ENCODE measurements around the gene PXYLP1. TPM values are rescaled to one million over a fixed set of nuclear protein-coding genes. Genes with fewer than 3 reads are reported as not detected.
A peak's percentile ranks its signal among the peaks of the same experiment; 100 is the strongest.

Gene PXYLP1
- total RNA-seq, 4 donors from 2014 or later: 9.9 to 11.7 (median 10.0) TPM

DNA sequence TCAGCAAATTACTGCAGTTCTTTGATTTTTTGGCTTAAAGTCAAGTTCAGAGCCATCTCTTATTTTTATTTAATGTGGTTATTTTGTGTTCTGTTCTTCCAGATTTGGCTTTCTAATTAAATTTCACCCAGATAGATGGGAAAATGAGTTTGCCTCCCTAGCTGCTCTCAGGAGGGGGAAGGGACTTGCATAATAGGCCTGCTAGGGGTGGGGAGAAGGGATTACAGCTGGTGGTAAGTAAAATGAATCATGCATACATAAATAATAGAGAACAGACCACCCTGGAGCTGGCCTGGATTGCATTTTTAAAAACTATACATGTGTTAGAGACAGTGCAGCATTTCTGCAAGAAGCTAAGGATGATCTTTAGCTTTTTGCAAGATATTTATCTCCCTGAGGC lies 3.9 kb upstream of the PXYLP1 start:
- Histone ChIP-seq H3K27me3 (no peaks in the 10 kb centered on the region), H3K36me3 (no peaks in the 10 kb centered on the region), H3K9me3 (peaks cover 0 to 3% (median 0%) of the 10 kb centered on the region in 4 donors), H3K27ac (no peak overlapping the region), H3K4me3 (no peak overlapping the region), H3K4me1 (peaks cover 0 to 13% (median 3%) of the 10 kb centered on the region in 4 donors)
- no peak for DNase-seq (ENCODE audit: low spot score in 2 of 2)
- no peak for TF ChIP-seq POLR2A (IDR thresholded peaks at IDR 0.05)

DNA sequence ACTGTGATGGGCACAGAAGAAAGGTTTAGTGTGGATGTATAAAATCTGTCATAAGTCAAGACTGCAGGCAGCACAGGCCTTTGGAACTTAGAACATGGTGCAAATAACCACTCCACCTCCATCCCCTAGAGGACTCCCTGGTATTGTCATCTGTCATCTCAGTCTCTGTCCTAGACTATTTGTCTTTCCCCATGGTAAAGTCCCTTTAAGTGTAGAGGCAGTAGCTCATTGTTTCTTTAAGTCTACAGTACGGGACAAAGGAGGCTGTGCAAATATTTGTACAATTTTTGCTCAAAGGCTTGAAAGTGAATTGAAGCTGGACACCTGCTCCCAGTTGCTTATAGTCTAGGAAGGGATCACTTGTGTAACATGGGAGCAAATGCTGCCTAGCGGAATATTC lies 3.2 kb upstream of the PXYLP1 start:
- Histone ChIP-seq H3K4me1 (peaks cover 0 to 18% (median 3%) of the 10 kb centered on the region in 4 donors), H3K27ac (no peak overlapping the region), H3K36me3 (no peaks in the 10 kb centered on the region), H3K9me3 (peaks cover 0 to 2% (median 0%) of the 10 kb centered on the region in 4 donors), H3K27me3 (no peaks in the 10 kb centered on the region), H3K4me3 (no peak overlapping the region)
- TF ChIP-seq, protein P1, sequence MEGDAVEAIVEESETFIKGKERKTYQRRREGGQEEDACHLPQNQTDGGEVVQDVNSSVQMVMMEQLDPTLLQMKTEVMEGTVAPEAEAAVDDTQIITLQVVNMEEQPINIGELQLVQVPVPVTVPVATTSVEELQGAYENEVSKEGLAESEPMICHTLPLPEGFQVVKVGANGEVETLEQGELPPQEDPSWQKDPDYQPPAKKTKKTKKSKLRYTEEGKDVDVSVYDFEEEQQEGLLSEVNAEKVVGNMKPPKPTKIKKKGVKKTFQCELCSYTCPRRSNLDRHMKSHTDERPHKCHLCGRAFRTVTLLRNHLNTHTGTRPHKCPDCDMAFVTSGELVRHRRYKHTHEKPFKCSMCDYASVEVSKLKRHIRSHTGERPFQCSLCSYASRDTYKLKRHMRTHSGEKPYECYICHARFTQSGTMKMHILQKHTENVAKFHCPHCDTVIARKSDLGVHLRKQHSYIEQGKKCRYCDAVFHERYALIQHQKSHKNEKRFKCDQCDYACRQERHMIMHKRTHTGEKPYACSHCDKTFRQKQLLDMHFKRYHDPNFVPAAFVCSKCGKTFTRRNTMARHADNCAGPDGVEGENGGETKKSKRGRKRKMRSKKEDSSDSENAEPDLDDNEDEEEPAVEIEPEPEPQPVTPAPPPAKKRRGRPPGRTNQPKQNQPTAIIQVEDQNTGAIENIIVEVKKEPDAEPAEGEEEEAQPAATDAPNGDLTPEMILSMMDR (IDR thresholded peaks at IDR 0.05): no peak
- TF ChIP-seq EP300 (IDR thresholded peaks at IDR 0.05) (no peak), POLR2A (IDR thresholded peaks at IDR 0.05) (no peak)
- no peak for DNase-seq (ENCODE audit: low spot score in 2 of 2)
- WGBS, 2 donors: 77 to 87% methylated on average over 2 of the region's 2 CpGs

DNA sequence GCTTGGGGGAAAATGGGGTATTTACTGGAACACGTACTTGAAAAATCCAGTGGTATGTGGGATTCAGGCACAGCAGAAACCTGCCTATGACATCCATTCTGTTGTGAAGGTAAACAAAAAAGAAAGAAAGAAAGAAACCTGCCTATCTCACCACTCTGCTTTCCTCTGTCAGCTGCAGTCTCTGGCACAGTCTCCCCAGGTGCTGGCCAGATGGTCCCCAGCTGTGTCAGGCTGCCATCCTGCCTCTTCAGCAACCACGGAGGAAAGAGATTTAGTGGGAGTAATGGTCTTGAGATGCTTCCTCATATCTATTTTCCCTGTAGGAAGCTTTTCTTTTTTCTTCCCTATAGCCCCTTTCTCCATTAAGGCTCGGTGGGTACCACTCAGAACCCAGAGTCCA lies 2.5 kb upstream of the PXYLP1 start:
- TF ChIP-seq EP300 (IDR thresholded peaks at IDR 0.05): no peak
- TF ChIP-seq, protein P1 (IDR thresholded peaks at IDR 0.05): no peak
- no peak for TF ChIP-seq POLR2A (IDR thresholded peaks at IDR 0.05)
- H3K4me1 ChIP-seq: peaks cover 0 to 18% (median 3%) of the 10 kb centered on the region in 4 donors
- H3K27ac ChIP-seq: no peak overlapping the region
- no peaks in the 10 kb centered on the region for H3K27me3 ChIP-seq
- DNase-seq (ENCODE audit: low spot score in 2 of 2): no peak
- 84 to 86% methylated on average over 3 of the region's 3 CpGs for WGBS, 2 donors
- no peaks in the 10 kb centered on the region for H3K36me3 ChIP-seq
- no peaks in the 10 kb centered on the region for H3K9me3 ChIP-seq
- no peak overlapping the region for H3K4me3 ChIP-seq

DNA sequence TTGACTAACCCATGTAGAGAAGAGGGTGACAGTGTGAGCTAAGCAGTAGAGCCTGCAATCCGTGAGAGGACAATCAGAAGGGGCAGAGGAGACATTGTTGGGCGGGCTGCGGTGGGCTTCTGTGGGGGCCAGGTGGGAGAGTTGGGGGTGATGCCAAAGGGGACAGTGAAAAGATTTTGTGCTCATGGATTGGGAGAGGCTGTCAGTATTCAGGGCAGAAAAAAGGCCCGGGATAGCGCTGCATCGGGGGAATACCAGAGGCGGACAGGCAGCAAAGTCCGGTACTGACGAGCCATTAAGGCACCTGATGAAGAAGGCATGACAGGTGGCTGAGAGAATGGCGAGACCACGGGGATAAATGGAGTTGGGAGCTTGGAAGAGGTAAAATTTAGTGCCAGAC lies 1.3 kb upstream of the PXYLP1 start:
- Histone ChIP-seq H3K4me1 (peaks cover 0 to 18% (median 3%) of the 10 kb centered on the region in 4 donors), H3K27ac (no peak overlapping the region), H3K4me3 (no peak overlapping the region), H3K36me3 (peaks cover 0 to under 1% (median 0%) of the 10 kb centered on the region in 3 donors), H3K27me3 (no peaks in the 10 kb centered on the region), H3K9me3 (no peaks in the 10 kb centered on the region)
- TF ChIP-seq, protein P1 (IDR thresholded peaks at IDR 0.05): no peak
- TF ChIP-seq EP300 (IDR thresholded peaks at IDR 0.05) (no peak), POLR2A (IDR thresholded peaks at IDR 0.05) (no peak)
- no peak for DNase-seq (ENCODE audit: low spot score in 2 of 2)
- WGBS, 2 donors: 96 to 97% methylated on average over 11 of the region's 11 CpGs

DNA sequence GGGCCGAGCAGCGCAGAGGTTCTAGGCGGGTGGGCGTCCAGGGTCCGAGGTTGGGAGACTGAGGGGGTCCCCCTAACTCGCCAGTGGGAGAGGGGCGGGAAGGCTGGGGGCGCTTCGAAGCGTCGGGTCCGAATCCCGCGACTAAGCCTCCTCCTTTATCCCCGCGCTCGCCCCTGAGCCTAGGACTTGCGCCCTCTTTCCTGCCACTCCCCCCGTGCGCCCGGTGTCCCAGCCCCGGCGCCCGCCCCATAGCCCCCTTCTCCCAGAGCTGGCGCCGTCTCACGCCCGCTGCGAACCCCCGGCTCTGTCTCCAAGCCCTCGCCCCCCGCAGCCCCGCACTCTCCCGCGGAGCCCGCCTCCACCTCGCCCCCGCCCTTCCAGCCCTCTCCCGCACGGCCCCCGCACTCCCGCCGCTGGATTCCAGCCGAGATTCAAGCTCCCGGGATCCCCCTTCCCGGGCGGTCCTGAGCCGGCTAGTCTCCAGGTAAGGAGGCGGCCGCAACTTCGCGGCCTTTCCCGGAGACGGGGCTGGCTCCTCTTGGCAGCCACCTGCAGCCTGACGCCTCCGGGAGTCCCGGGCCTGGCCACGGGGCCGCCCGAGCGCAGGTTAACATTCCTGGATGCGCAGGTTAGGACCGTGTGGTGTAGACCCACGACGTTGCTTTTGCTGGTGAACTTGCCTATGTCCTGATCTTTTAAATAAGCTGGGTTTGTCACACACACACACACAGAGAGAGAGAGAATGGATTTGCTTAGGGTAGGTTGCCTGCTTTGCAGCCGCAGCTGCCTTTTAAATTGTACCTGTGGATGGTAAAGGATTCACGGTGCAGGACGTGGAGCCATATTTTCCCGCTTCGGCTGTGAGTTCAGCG lies 563 bp downstream of the PXYLP1 start:
- Histone ChIP-seq H3K27ac (peak overlapping the region; percentile 75 to 84 (median 80)), H3K27me3 (no peaks in the 10 kb centered on the region), H3K9me3 (no peaks in the 10 kb centered on the region), H3K4me3 (peak overlapping the region; percentile 71 to 89 (median 77)), H3K36me3 (peaks cover 0 to 7% (median 0%) of the 10 kb centered on the region in 3 donors), H3K4me1 (peaks cover 0 to 18% (median 3%) of the 10 kb centered on the region in 4 donors)
- TF ChIP-seq POLR2A (IDR thresholded peaks at IDR 0.05) (no peak), EP300 (IDR thresholded peaks at IDR 0.05) (no peak)
- TF ChIP-seq, protein P1 (IDR thresholded peaks at IDR 0.05): peak in 1 of 5 experiments; percentile 3
- 2% methylated on average over 48 to 70 of the region's 71 CpGs for WGBS, 2 donors
- no peak for DNase-seq (ENCODE audit: low spot score in 2 of 2)

All from tibial nerve (tissue), 4 donors.